Stimulated activated CD4-positive, alpha-beta T cell treated with anti-CD3 and anti-CD28 coated beads, Interleukin-4, amount 100 ng/mL, for 4 hours (primary cell): ENCODE data around the gene OSBPL2.

Source experiments
- DNase-seq, 2 experiments: peaks; one replicate each; pipeline ENCODE4 v3.0.0-alpha.2; 2020

The OSBPL2 gene

GRCh38 chr20:62329389-62330377 lies 91.4 kb downstream of the OSBPL2 start:
- no peak for DNase-seq

- no peak for DNase-seq
Measured at GRCh38 chr20:62330576-62331317, 92.4 kb downstream of the OSBPL2 start.

- DNase-seq: no peak
Measured at GRCh38 chr20:62331347-62331746, 93.0 kb downstream of the OSBPL2 start.

- DNase-seq: no peak
Measured at GRCh38 chr20:62332421-62332820, 94.1 kb downstream of the OSBPL2 start.

- no peak for DNase-seq
Measured at GRCh38 chr20:62332989-62333819, 94.9 kb downstream of the OSBPL2 start.

- DNase-seq: no peak
Measured at GRCh38 chr20:62333820-62334595, 95.7 kb downstream of the OSBPL2 start.

GRCh38 chr20:62334881-62335280 lies 96.6 kb downstream of the OSBPL2 start:
- no peak for DNase-seq

GRCh38 chr20:62335532-62335931 lies 97.2 kb downstream of the OSBPL2 start:
- no peak for DNase-seq

- DNase-seq: no peak
Measured at GRCh38 chr20:62336329-62336728, 98.0 kb downstream of the OSBPL2 start.

GRCh38 chr20:62336775-62337557 lies 98.6 kb downstream of the OSBPL2 start:
- no peak for DNase-seq

GRCh38 chr20:62337558-62338293 lies 99.4 kb downstream of the OSBPL2 start:
- no peak for DNase-seq

- no peak for DNase-seq
Measured at GRCh38 chr20:62338294-62338620, 99.9 kb downstream of the OSBPL2 start.

- no peak for DNase-seq
Measured at GRCh38 chr20:62339647-62340062, 101.3 kb downstream of the OSBPL2 start.

GRCh38 chr20:62342910-62343309 lies 104.6 kb downstream of the OSBPL2 start:
- DNase-seq: no peak

- DNase-seq: no peak
Measured at GRCh38 chr20:62344092-62344491, 105.8 kb downstream of the OSBPL2 start.

- no peak for DNase-seq
Measured at GRCh38 chr20:62344782-62345181, 106.5 kb downstream of the OSBPL2 start.
